Measurements from ENCODE around the gene BBOX1. TPM values are rescaled to one million over a fixed set of nuclear protein-coding genes. Genes with fewer than 3 reads are reported as not detected.

The BBOX1 gene
- total RNA-seq, 4 donors from 2014 or later = 13.3 to 45.1 (median 28.5) TPM

- no peaks in the 10 kb centered on the region for H3K4me1 ChIP-seq
- WGBS, 2 donors = 94 to 96% methylated on average over 1 of the region's 1 CpG
- H3K4me3 ChIP-seq (replicated peaks in 1 of 3) = no peak overlapping the region
- intact Hi-C loops (cut with DNase I) = no loop called here
- no peak for DNase-seq
- H3K36me3 ChIP-seq = no peaks in the 10 kb centered on the region
- TF ChIP-seq CTCF (IDR thresholded peaks at IDR 0.05) (no peak), POLR2A (IDR thresholded peaks at IDR 0.05) (no peak)
- H3K9me3 ChIP-seq = no peaks in the 10 kb centered on the region
- no peaks in the 10 kb centered on the region for H3K27me3 ChIP-seq
- H3K27ac ChIP-seq = no peak overlapping the region
Observed at GRCh38 chr11:27112946-27113345, 72.3 kb downstream of the BBOX1 start.

DNA sequence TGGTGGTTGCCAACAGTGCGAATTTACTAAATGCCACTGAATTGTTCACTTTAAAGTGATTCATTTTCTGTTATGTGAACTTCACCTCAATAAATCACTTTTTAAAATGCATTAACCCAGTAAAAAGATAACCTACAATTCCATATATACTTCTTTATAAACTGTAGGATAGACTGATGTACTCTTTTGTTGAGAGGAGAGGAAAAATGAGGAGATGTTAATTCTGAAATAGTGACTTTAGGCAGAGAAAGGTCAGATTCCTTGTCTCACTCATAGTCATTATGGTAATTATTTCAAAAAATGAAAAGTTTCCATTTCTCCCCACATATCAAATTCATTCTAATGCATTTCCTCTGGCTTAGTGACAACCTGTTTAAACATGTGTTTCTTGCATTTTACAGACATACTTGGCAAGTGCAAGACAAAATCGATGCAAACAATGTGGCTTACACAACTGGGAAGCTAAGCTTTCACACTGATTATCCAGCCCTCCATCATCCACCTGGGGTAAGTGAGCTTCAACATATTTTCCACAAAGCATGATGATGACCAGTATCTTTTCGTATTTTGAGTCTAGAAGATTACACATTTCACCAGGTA is 74.5 kb downstream of the BBOX1 start:
- WGBS, 2 donors = 80 to 88% methylated on average over 3 of the region's 3 CpGs
- no peaks in the 10 kb centered on the region for H3K9me3 ChIP-seq

GRCh38 chr11:27116684-27117083 is 76.1 kb downstream of the BBOX1 start:
- WGBS, 2 donors = 65 to 79% methylated on average over 1 of the region's 1 CpG
- DNase-seq = no peak
- no peaks in the 10 kb centered on the region for H3K4me1 ChIP-seq
- no peaks in the 10 kb centered on the region for H3K9me3 ChIP-seq
- intact Hi-C loops (cut with DNase I) = no loop called here
- TF ChIP-seq POLR2A (IDR thresholded peaks at IDR 0.05) = no peak
- TF ChIP-seq CTCF (IDR thresholded peaks at IDR 0.05) = no peak
- no peak overlapping the region for H3K27ac ChIP-seq
- H3K4me3 ChIP-seq (replicated peaks in 1 of 3) = no peak overlapping the region
- no peaks in the 10 kb centered on the region for H3K27me3 ChIP-seq
- H3K36me3 ChIP-seq = no peaks in the 10 kb centered on the region

More for the DNA sequence above, 74.5 kb downstream of the BBOX1 start:
- no peaks in the 10 kb centered on the region for H3K4me1 ChIP-seq
- TF ChIP-seq POLR2A (IDR thresholded peaks at IDR 0.05) (no peak), CTCF (IDR thresholded peaks at IDR 0.05) (no peak)
- intact Hi-C loops (cut with DNase I) = no loop called here
- no peaks in the 10 kb centered on the region for H3K27me3 ChIP-seq
- no peaks in the 10 kb centered on the region for H3K36me3 ChIP-seq
- H3K4me3 ChIP-seq (replicated peaks in 1 of 3) = no peak overlapping the region
- H3K27ac ChIP-seq = no peak overlapping the region
- DNase-seq = no peak

DNA sequence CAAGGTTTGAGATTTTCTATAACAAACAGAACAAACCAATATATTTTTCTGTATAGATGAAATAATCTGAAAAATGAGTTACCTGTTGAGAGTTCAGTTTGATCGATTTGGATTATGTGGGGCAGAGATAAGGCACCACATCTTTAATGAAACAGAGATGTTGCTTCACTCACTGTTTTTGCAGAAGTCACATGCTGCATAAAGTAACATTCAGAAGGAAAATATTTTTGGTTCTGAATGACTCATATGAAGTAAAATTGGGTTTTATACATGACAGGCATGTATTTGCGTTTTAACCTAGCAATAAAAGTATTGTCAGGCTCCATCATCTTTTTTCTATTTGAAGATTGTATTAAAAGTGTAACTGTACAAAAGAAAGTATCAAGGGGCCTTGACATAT is 77.8 kb downstream of the BBOX1 start:
- WGBS, 2 donors = 90 to 91% methylated on average over 2 of the region's 2 CpGs
- TF ChIP-seq POLR2A (IDR thresholded peaks at IDR 0.05) (no peak), CTCF (IDR thresholded peaks at IDR 0.05) (no peak)
- H3K9me3 ChIP-seq = no peaks in the 10 kb centered on the region
- no peaks in the 10 kb centered on the region for H3K4me1 ChIP-seq
- no peaks in the 10 kb centered on the region for H3K27me3 ChIP-seq
- intact Hi-C loops (cut with DNase I) = no loop called here
- H3K27ac ChIP-seq = no peak overlapping the region
- no peaks in the 10 kb centered on the region for H3K36me3 ChIP-seq
- DNase-seq = no peak
- no peak overlapping the region for H3K4me3 ChIP-seq (replicated peaks in 1 of 3)

DNA sequence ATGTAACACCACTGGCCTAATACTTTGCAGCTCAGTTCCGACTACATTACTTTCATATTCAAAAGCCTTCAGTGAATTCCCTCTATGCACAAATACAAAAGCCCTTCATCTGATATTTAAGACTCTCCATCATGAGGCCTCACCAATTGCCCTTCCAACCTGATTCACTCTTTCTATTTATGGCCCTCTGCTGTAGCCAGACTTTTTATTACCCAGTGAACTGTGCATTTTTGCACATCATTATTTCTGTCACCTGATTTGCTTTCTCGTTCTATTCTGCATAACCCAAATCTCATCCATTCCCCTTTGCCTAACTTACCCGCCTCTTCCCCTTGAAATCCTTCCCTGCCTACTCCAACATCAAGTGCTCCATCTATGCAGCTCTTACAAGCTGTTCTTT is 78.3 kb downstream of the BBOX1 start:
- DNase-seq = no peak
- Histone ChIP-seq H3K9me3 (no peaks in the 10 kb centered on the region), H3K27me3 (no peaks in the 10 kb centered on the region), H3K36me3 (no peaks in the 10 kb centered on the region), H3K4me1 (no peaks in the 10 kb centered on the region), H3K4me3 (replicated peaks in 1 of 3) (no peak overlapping the region), H3K27ac (no peak overlapping the region)
- TF ChIP-seq POLR2A (IDR thresholded peaks at IDR 0.05) = no peak
- TF ChIP-seq CTCF (IDR thresholded peaks at IDR 0.05) = no peak
- intact Hi-C loops (cut with DNase I) = no loop called here
- 91 to 93% methylated on average over 3 of the region's 3 CpGs for WGBS, 2 donors

All from thyroid gland (tissue), 4 donors.